B cell (primary cell): ENCODE measurements around the gene CTIF. TPM values are rescaled to one million over a fixed set of nuclear protein-coding genes. Genes with fewer than 3 reads are reported as not detected.

Experiments used
- ATAC-seq: fragments of 200-7000 bp; cut with Tn5 transposase; one replicate; pipeline ENCODE4 v1.10.0; 2021; ENCODE audit warnings: low read depth, mild to moderate bottlenecking, moderate number of reproducible peaks, moderate library complexity
- CTCF ChIA-PET: fragments of 350-600 bp; sonication (Branson Sonifier 250); formaldehyde crosslinking; loops from one replicate; lab custom pipeline; 2021; ENCODE audit warnings: antibody characterized with exemption, inconsistent platforms; lab: Charles Lee
- POLR2A ChIA-PET: fragments of 350-600 bp; sonication (Branson Sonifier 250); formaldehyde crosslinking; loops from one replicate; lab custom pipeline; 2021; ENCODE audit warnings: antibody characterized with exemption; lab: Charles Lee
- DNase-seq: peaks from one replicate; pipeline ENCODE4 v3.0.0; 2013
- H2AFZ ChIP-seq: 2 replicates; pipeline ENCODE4 v1.6.1; 2012; ENCODE audit warnings: mild to moderate bottlenecking, low read depth, low read length; ENCODE audit not compliant: insufficient read depth, poor library complexity, severe bottlenecking
- H3K27ac ChIP-seq, 2 donors: 1 replicate in 1 of 2; 2 replicates in 1 of 2; pipeline ENCODE4 v1.5.1; 2012 to 2013; ENCODE audit warnings: low read length in 2 of 2, mild to moderate bottlenecking in 2 of 2, moderate library complexity in 1 of 2
- H3K27me3 ChIP-seq, 4 experiments: fragments of 200-600 bp in 1 of 4; sonication (generic) in 1 of 4; replicated peaks in 1 of 4; 1 replicate in 2 of 4; 2 replicates in 2 of 4; pipeline versions ENCODE4 v1.6.1 to v1.7.0; 2013 to 2016; ENCODE audit warnings: low read length in 3 of 4, mild to moderate bottlenecking in 2 of 4, mixed read lengths in 1 of 4, moderate library complexity in 1 of 4; ENCODE audit not compliant: insufficient read depth in 4 of 4, control insufficient read depth in 3 of 4; ENCODE audit errors: control extremely low read depth in 1 of 4
- H3K36me3 ChIP-seq, 2 experiments: replicated peaks in 1 of 2; 1 replicate in 1 of 2; 2 replicates in 1 of 2; pipeline versions ENCODE4 v1.6.1 to v1.7.1; 2013; ENCODE audit warnings: low read length in 1 of 2; ENCODE audit not compliant: insufficient read depth in 2 of 2, control insufficient read depth in 1 of 2; ENCODE audit errors: control extremely low read depth in 1 of 2, extremely low read depth in 1 of 2
- H3K4me1 ChIP-seq, 2 donors: fragments of 200-600 bp in 1 of 2; sonication (generic) in 1 of 2; 1 replicate in 1 of 2; 2 replicates in 1 of 2; pipeline versions ENCODE4 v1.5.1 to v1.6.1; 2013 to 2017; ENCODE audit warnings: low read length in 2 of 2; ENCODE audit not compliant: control insufficient read depth in 2 of 2, insufficient read depth in 2 of 2
- H3K4me2 ChIP-seq: replicated peaks from 2 replicates; pipeline ENCODE3; 2012; ENCODE audit warnings: mild to moderate bottlenecking, low read depth, low read length; ENCODE audit not compliant: poor library complexity, severe bottlenecking
- H3K4me3 ChIP-seq, 5 experiments: fragments of 200-600 bp in 1 of 5; sonication (generic) in 1 of 5; 1 replicate in 3 of 5; 2 replicates in 2 of 5; pipeline versions ENCODE4 v1.5.1 to v1.7.0; 2011 to 2016; ENCODE audit warnings: low read length in 4 of 5, mild to moderate bottlenecking in 4 of 5, low read depth in 2 of 5, control low read depth in 1 of 5, moderate library complexity in 1 of 5; ENCODE audit not compliant: insufficient read depth in 1 of 5; ENCODE audit errors: control extremely low read depth in 1 of 5, extremely low read depth in 1 of 5
- H3K79me2 ChIP-seq: fragments of 200-600 bp; sonication (generic); one replicate; pipeline ENCODE4 v1.6.0; 2016; ENCODE audit warnings: low read length; ENCODE audit not compliant: control insufficient read depth, insufficient read depth
- H3K9ac ChIP-seq: fragments of 200-600 bp; sonication (generic); 2 replicates; pipeline ENCODE4 v1.6.1; 2017; ENCODE audit warnings: mild to moderate bottlenecking, low read length, moderate library complexity
- H3K9me3 ChIP-seq, 3 donors: one replicate each; pipeline versions ENCODE4 v1.6.1 to v1.7.1; 2013; ENCODE audit warnings: low read length in 2 of 3; ENCODE audit not compliant: control insufficient read depth in 2 of 3, insufficient read depth in 1 of 3; ENCODE audit errors: control extremely low read depth in 1 of 3
- H4K20me1 ChIP-seq: 2 replicates; pipeline ENCODE4 v1.6.0; 2012; ENCODE audit warnings: mild to moderate bottlenecking, low read length; ENCODE audit not compliant: insufficient read depth, control insufficient read depth, poor library complexity, severe bottlenecking
- H3K27ac Mint-ChIP-seq: one replicate; pipeline ENCODE4 v1.8.0; 2021; ENCODE audit warnings: mixed read lengths
- H3K27me3 Mint-ChIP-seq: one replicate; pipeline ENCODE4 v1.8.0; 2021; ENCODE audit warnings: mixed read lengths
- H3K4me1 Mint-ChIP-seq: one replicate; pipeline ENCODE4 v1.8.0; 2021; ENCODE audit warnings: mixed read lengths
- H3K4me3 Mint-ChIP-seq: one replicate; pipeline ENCODE4 v1.8.0; 2021; ENCODE audit warnings: mixed read lengths
- H3K9me3 Mint-ChIP-seq: one replicate; pipeline ENCODE4 v1.8.0; 2022; ENCODE audit warnings: mixed read lengths; ENCODE audit not compliant: insufficient read depth
- CTCF ChIP-seq: fragments of 200-600 bp; IDR thresholded peaks from one replicate; pipeline ENCODE4 v1.8.0; 2022; ENCODE audit warnings: antibody characterized with exemption, mild to moderate bottlenecking
- EZH2 ChIP-seq: IDR thresholded peaks from 2 replicates; pipeline ENCODE4 v1.6.1; 2012; ENCODE audit warnings: borderline replicate concordance, low read depth, mild to moderate bottlenecking, moderate library complexity, low read length; ENCODE audit not compliant: insufficient read depth, poor library complexity, severe bottlenecking
- WGBS: methylation state at CpG from one replicate; pipeline ENCODE4 v1.1.5; 2013; ENCODE audit warnings: missing lambda C conversion rate; ENCODE audit not compliant: insufficient coverage; 5-methylcytosine and 5-hydroxymethylcytosine counted together
- intact Hi-C: fragments of 100-400 bp; cut with micrococcal nuclease; formaldehyde crosslinking; loops from one replicate; pipeline ENCODE4 v1.10.0; 2022
- polyA plus RNA-seq: library from polyadenylated mRNA; depleted of rRNA; stranded (reverse); fragments of >200 nt; gene quantifications from 2 replicates; pipeline ENCODE4 v1.2.3, GENCODE V29; 2012
- total RNA-seq, 2 donors: library from RNA; stranded (reverse); fragments of 120-200 nt in 1 of 2; gene quantifications; 1 replicate in 1 of 2; 2 replicates in 1 of 2; pipeline versions ENCODE4 v1.2.3 to v1.2.4, GENCODE V29; 2013 to 2022

The CTIF gene
- total and polyA plus RNA-seq, 2 donors (not counting 1 experiment from before 2014, with no cell fraction given): 3.6 to 16.2 TPM

GRCh38 chr18:48705043-48705442, 166.2 kb downstream of the CTIF start:
- TF ChIP-seq CTCF (no peak), EZH2 (no peak)

DNA sequence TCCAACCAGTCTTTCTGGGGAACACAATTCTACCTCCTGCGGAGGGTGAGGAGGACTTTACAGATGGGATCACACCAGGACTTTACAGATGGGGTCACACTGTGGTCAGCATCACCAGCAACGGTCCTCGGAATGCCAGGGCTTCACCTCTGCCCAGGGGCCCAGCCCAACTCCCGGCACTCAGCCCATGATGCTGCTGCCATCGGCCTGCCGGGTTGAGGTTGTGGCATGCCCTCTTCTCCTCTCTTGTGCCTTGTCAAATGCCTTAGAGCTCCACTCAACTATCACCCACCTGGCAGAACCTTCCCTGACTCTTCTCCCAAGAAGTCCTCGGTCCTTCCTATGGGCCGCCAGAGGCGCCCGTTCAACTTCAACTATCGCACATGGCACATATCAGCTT, 166.7 kb downstream of the CTIF start:
- Histone ChIP-seq H3K27me3 (no peaks in the 10 kb centered on the region), H3K4me3 (no peak overlapping the region), H3K79me2 (no peaks in the 10 kb centered on the region), H3K9ac (no peak overlapping the region), H3K9me3 (no peaks in the 10 kb centered on the region), H3K36me3 (no peaks in the 10 kb centered on the region), H3K4me1 (no peaks in the 10 kb centered on the region), H2AFZ (no peak overlapping the region), H3K4me2 (no peak overlapping the region), H3K27ac (no peak overlapping the region), H4K20me1 (no peaks in the 10 kb centered on the region)
- WGBS: 98% methylated on average over 11 of the region's 11 CpGs
- Mint-ChIP-seq H3K4me1 (no peaks in the 10 kb centered on the region), H3K9me3 (peaks cover 4% of the 10 kb centered on the region), H3K27me3 (no peaks in the 10 kb centered on the region), H3K4me3 (no peak overlapping the region), H3K27ac (no peak overlapping the region)
- DNase-seq (no peak), ATAC-seq (no peak)
- no peak for TF ChIP-seq EZH2
- TF ChIP-seq CTCF: no peak
- POLR2A ChIA-PET: no interaction called here
- CTCF ChIA-PET: no interaction called here
- intact Hi-C loops: no loop called here

More at GRCh38 chr18:48705043-48705442, 166.2 kb downstream of the CTIF start:
- intact Hi-C loops: no loop called here
- Histone ChIP-seq H4K20me1 (no peaks in the 10 kb centered on the region), H3K4me3 (no peak overlapping the region), H3K79me2 (no peaks in the 10 kb centered on the region), H3K4me2 (no peak overlapping the region), H3K9ac (no peak overlapping the region), H2AFZ (no peak overlapping the region), H3K27ac (no peak overlapping the region), H3K36me3 (no peaks in the 10 kb centered on the region), H3K9me3 (no peaks in the 10 kb centered on the region), H3K27me3 (no peaks in the 10 kb centered on the region), H3K4me1 (no peaks in the 10 kb centered on the region)
- POLR2A ChIA-PET: no interaction called here
- no peak for ATAC-seq
- H3K4me3 Mint-ChIP-seq: no peak overlapping the region
- CTCF ChIA-PET: no interaction called here
- no peak overlapping the region for H3K27ac Mint-ChIP-seq
- no peaks in the 10 kb centered on the region for H3K27me3 Mint-ChIP-seq
- peaks cover 2% of the 10 kb centered on the region for H3K4me1 Mint-ChIP-seq
- no peak for DNase-seq
- 96% methylated on average over 7 of the region's 7 CpGs for WGBS
- peaks cover 4% of the 10 kb centered on the region for H3K9me3 Mint-ChIP-seq
